Activated naive CD4-positive, alpha-beta T cell treated with anti-CD3 and anti-CD28 coated beads for 36 hours (primary cell): Measurements from ENCODE around the gene RBPJL. TPM values are rescaled to one million over a fixed set of nuclear protein-coding genes. Genes with fewer than 3 reads are reported as not detected.

Experiments
- CTCF ChIA-PET: fragments of 350-600 bp; sonication (Branson Sonifier 250); formaldehyde crosslinking; loops from one replicate; lab custom pipeline; 2021; ENCODE audit warnings: antibody characterized with exemption; lab: Charles Lee
- DNase-seq: peaks from one replicate; pipeline ENCODE4 v3.0.0-alpha.2; 2020
- H3K27ac Mint-ChIP-seq: one replicate; pipeline ENCODE4 v1.8.0; 2021; ENCODE audit warnings: mild to moderate bottlenecking, mixed read lengths
- H3K27me3 Mint-ChIP-seq: one replicate; pipeline ENCODE4 v1.8.0; 2021; ENCODE audit warnings: low read depth, mixed read lengths
- H3K36me3 Mint-ChIP-seq: one replicate; pipeline ENCODE4 v1.8.0; 2021; ENCODE audit warnings: low read depth, mixed read lengths
- H3K4me1 Mint-ChIP-seq: one replicate; pipeline ENCODE4 v1.8.0; 2021; ENCODE audit warnings: low read depth, mixed read lengths
- H3K4me3 Mint-ChIP-seq: one replicate; pipeline ENCODE4 v1.8.0; 2021; ENCODE audit warnings: mild to moderate bottlenecking, moderate library complexity, mixed read lengths
- H3K9me3 Mint-ChIP-seq: one replicate; pipeline ENCODE4 v1.8.0; 2021; ENCODE audit warnings: mixed read lengths
- intact Hi-C: fragments of 100-400 bp; cut with micrococcal nuclease; formaldehyde crosslinking; loops from one replicate; pipeline ENCODE4 v1.15.1; 2023
- total RNA-seq, 2 experiments: library from RNA; stranded (reverse); gene quantifications; one replicate each; pipeline ENCODE4 v1.2.3, GENCODE V29; 2021

Gene RBPJL, protein sequence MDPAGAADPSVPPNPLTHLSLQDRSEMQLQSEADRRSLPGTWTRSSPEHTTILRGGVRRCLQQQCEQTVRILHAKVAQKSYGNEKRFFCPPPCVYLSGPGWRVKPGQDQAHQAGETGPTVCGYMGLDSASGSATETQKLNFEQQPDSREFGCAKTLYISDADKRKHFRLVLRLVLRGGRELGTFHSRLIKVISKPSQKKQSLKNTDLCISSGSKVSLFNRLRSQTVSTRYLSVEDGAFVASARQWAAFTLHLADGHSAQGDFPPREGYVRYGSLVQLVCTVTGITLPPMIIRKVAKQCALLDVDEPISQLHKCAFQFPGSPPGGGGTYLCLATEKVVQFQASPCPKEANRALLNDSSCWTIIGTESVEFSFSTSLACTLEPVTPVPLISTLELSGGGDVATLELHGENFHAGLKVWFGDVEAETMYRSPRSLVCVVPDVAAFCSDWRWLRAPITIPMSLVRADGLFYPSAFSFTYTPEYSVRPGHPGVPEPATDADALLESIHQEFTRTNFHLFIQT
- not detected for total RNA-seq

DNA sequence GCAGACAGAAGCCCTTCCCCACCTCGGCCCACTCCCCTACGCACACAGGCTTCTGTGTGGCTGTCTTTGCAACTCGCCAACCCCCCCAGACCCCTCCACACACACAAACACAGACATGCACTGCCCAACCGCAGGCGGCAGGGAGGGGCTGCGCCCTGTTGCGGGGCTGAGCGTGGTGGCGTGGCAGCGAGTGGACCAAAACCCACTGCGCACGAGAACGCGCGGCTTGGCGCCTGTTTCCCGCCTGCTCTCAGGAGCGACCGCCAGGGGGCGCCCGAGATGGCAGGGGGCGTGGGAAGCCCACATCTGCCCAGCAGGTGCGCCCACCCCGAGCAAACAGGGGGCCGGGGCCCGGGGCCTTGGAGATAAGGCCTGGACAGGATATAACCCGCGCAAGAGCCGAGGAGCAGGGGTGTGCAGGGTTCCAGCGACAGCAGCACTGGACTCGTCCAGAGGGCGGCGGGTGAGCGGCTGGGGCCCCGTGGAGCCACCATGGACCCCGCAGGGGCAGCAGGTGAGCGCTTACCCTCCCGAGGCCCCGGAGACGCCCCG is at the start of gene RBPJL:
Gene RBPJL, plus strand, starts transcription at position 410 of the 552 bp plus-strand sequence. Its CDS starts 83 bp downstream, at position 493.
- H3K27me3 Mint-ChIP-seq, result peaks cover 53% of the 10 kb centered on the region

GRCh38 chr20:45257161-45257560 is 49.5 kb upstream of the RBPJL start:
- Mint-ChIP-seq H3K9me3 (no peaks in the 10 kb centered on the region), H3K27ac (no peak overlapping the region), H3K4me3 (no peak overlapping the region), H3K27me3 (peaks cover 7% of the 10 kb centered on the region), H3K4me1 (no peaks in the 10 kb centered on the region), H3K36me3 (no peaks in the 10 kb centered on the region)
- CTCF ChIA-PET, result no interaction called here
- DNase-seq, result no peak
- intact Hi-C loops, result no loop called here

More for the DNA sequence above, at the start of gene RBPJL:
- Mint-ChIP-seq H3K4me1 (peaks cover 20% of the 10 kb centered on the region), H3K4me3 (no peak within 1 kb of the TSS), H3K27ac (no peak within 1 kb of the TSS), H3K36me3 (no peaks in the 10 kb centered on the region), H3K9me3 (no peaks in the 10 kb centered on the region)
- intact Hi-C loops, result no loop called here
- CTCF ChIA-PET, result interaction anchor here (0.8 to 1.0 kb wide), 2 partner anchors 13 to 130 kb away, joined by 3 to 7 read pairs; no protein-coding TSS in a partner anchor
- peak; percentile 44 for DNase-seq

DNA sequence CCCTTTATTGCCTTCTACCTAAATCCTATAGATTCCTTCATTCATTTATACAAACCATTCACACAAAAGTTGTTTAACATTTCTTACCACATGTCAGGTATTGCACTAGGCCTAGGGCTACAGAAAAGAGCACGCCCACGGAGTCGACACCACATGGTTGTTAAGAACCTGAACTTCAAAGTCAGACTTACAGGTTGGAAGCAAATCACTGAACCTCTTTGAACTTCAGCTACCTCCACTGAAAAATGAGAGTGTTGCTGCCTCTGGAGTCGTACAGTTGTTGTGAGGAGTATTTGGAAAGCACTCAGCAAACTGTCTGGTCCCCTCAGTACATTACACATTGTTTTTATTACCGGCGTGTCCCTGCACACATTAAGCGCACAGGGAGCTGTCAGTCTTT is 48.9 kb upstream of the RBPJL start:
- Mint-ChIP-seq H3K36me3 (no peaks in the 10 kb centered on the region), H3K4me3 (no peak overlapping the region), H3K9me3 (no peaks in the 10 kb centered on the region), H3K4me1 (no peaks in the 10 kb centered on the region), H3K27me3 (peaks cover 8% of the 10 kb centered on the region), H3K27ac (no peak overlapping the region)
- DNase-seq, result no peak
- CTCF ChIA-PET, result no interaction called here
- intact Hi-C loops, result no loop called here

GRCh38 chr20:45258259-45258658 is 48.4 kb upstream of the RBPJL start:
- CTCF ChIA-PET, result no interaction called here
- H3K27me3 Mint-ChIP-seq, result peaks cover 11% of the 10 kb centered on the region
- H3K9me3 Mint-ChIP-seq, result no peaks in the 10 kb centered on the region

DNA sequence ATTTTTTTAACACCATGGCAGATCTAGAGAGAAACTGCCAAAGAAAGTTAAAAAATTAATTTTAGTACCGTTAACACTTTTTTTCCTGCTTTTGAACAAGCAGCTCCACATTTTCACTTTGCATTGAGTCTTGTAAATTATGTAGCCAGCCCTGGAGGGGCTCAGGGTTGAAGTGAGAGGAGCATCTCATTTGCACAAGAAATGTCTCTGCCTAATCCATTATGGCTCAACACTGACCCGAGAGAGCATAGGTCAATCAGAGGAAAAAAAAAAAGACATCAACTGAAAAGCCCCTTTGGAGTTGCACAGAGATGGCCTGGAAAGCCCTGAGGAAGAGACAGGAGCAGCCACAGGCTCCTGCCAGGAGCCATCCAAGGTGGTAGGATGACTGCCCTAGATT is 48.0 kb upstream of the RBPJL start:
- intact Hi-C loops, result no loop called here
- Mint-ChIP-seq H3K4me1 (no peaks in the 10 kb centered on the region), H3K4me3 (no peak overlapping the region), H3K27me3 (peaks cover 8% of the 10 kb centered on the region), H3K27ac (no peak overlapping the region), H3K9me3 (no peaks in the 10 kb centered on the region), H3K36me3 (no peaks in the 10 kb centered on the region)
- CTCF ChIA-PET, result no interaction called here
- no peak for DNase-seq

More at GRCh38 chr20:45258259-45258658, 48.4 kb upstream of the RBPJL start:
- no peak for DNase-seq
- intact Hi-C loops, result no loop called here
- Mint-ChIP-seq H3K4me1 (no peaks in the 10 kb centered on the region), H3K4me3 (no peak overlapping the region), H3K27ac (no peak overlapping the region), H3K36me3 (no peaks in the 10 kb centered on the region)

- H3K27me3 Mint-ChIP-seq, result peaks cover 14% of the 10 kb centered on the region
- H3K27ac Mint-ChIP-seq, result no peak overlapping the region
- H3K9me3 Mint-ChIP-seq, result no peaks in the 10 kb centered on the region
- no peak overlapping the region for H3K4me3 Mint-ChIP-seq
- H3K36me3 Mint-ChIP-seq, result no peaks in the 10 kb centered on the region
- DNase-seq, result no peak
- intact Hi-C loops, result no loop called here
- no peaks in the 10 kb centered on the region for H3K4me1 Mint-ChIP-seq
- CTCF ChIA-PET, result interaction anchor here (0.6 to 0.7 kb wide), 2 partner anchors 31 to 1440 kb away, joined by 3 read pairs; no protein-coding TSS in a partner anchor
Measured at GRCh38 chr20:45263556-45264266, 42.9 kb upstream of the RBPJL start.

GRCh38 chr20:45266977-45267376 is 39.7 kb upstream of the RBPJL start:
- no peak overlapping the region for H3K4me3 Mint-ChIP-seq
- H3K27ac Mint-ChIP-seq, result no peak overlapping the region
- DNase-seq, result no peak
- no peaks in the 10 kb centered on the region for H3K9me3 Mint-ChIP-seq
- no peaks in the 10 kb centered on the region for H3K36me3 Mint-ChIP-seq
- peaks cover 34% of the 10 kb centered on the region for H3K27me3 Mint-ChIP-seq
- CTCF ChIA-PET, result no interaction called here
- no peaks in the 10 kb centered on the region for H3K4me1 Mint-ChIP-seq
- intact Hi-C loops, result no loop called here

DNA sequence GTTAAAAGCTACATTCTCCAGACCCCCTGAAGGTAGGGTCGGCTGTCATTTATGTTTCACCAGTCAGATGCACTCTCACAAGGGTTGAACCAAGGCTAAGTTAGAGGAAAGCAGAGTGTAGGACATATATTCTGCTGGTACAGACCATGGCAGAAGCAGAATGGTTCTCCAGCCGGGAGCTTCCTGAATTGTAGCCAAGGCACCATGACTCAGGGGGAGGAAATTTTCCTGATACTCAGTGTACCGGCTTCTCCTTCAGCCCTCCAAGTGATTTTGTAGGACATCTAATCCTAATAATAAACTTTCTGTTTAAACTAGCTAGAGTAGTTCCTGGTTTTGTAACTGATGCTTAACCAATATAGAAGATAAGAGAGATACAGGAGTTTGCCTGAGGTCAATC is 38.1 kb upstream of the RBPJL start:
- no peak overlapping the region for H3K4me3 Mint-ChIP-seq
- no peaks in the 10 kb centered on the region for H3K4me1 Mint-ChIP-seq
- CTCF ChIA-PET, result interaction anchor here (0.9 to 1.4 kb wide), 2 partner anchors 23 to 502 kb away, joined by 3 to 5 read pairs; no protein-coding TSS in a partner anchor

DNA sequence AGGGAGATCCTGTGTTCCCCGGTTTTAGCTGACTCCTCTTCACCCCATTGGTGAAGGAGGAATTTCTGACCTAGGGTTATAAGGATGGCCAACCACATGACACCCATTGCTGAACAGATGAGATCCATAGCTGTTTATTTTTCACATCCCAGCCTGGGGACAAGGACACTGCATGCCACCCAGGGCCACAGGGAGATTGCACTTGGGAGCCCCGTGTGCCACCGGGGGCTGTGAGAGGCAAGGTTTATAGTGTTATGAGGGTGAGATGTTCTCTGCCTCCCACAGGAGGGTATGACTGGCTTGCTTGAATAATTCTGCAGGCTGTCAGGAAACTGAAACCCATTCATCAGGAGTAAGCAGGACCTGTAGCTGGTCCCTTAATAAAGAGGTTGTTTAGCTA is 37.6 kb upstream of the RBPJL start:
- H3K36me3 Mint-ChIP-seq, result no peaks in the 10 kb centered on the region
- intact Hi-C loops, result no loop called here
- CTCF ChIA-PET, result interaction anchor here (0.9 to 1.4 kb wide), 2 partner anchors 22 to 502 kb away, joined by 3 to 5 read pairs; no protein-coding TSS in a partner anchor
- H3K27ac Mint-ChIP-seq, result no peak overlapping the region
- H3K9me3 Mint-ChIP-seq, result no peaks in the 10 kb centered on the region
- H3K4me3 Mint-ChIP-seq, result no peak overlapping the region
- DNase-seq, result no peak
- H3K4me1 Mint-ChIP-seq, result no peaks in the 10 kb centered on the region
- peaks cover 31% of the 10 kb centered on the region for H3K27me3 Mint-ChIP-seq

More for the DNA sequence above, 38.1 kb upstream of the RBPJL start:
- Mint-ChIP-seq H3K27ac (no peak overlapping the region), H3K36me3 (no peaks in the 10 kb centered on the region), H3K9me3 (no peaks in the 10 kb centered on the region), H3K27me3 (peaks cover 31% of the 10 kb centered on the region)
- intact Hi-C loops, result no loop called here
- DNase-seq, result no peak

DNA sequence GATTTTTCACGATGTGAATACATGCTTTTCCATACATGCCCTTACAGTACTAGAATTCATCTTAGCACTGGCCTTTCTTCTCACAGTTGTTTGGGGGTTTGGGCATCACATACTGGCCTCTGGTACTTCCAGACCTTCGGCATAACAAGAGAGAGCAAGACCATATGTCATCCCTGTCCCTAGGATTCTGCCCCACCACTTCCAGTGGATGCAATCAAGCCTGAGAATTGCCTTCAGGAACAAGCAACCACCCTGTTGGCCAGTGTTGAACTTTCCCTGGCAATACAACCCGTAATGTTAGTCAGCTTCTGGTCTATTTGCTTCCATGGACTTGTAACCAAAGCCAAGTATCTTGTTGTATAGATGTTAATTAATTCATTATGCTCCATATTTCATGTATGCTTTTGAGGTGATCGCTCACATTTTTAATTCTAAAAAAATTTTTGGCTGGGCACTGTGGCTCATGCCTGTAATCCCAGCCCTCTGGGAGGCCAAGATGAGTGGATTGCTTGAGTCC is 36.8 kb upstream of the RBPJL start:
- Mint-ChIP-seq H3K27me3 (peaks cover 31% of the 10 kb centered on the region), H3K4me1 (no peaks in the 10 kb centered on the region), H3K27ac (no peak overlapping the region), H3K4me3 (no peak overlapping the region), H3K36me3 (no peaks in the 10 kb centered on the region), H3K9me3 (no peaks in the 10 kb centered on the region)
- no peak for DNase-seq
- CTCF ChIA-PET, result interaction anchor here (1.4 kb wide), 1 partner anchor 21 kb away, joined by 5 read pairs; no protein-coding TSS in a partner anchor
- intact Hi-C loops, result no loop called here

DNA sequence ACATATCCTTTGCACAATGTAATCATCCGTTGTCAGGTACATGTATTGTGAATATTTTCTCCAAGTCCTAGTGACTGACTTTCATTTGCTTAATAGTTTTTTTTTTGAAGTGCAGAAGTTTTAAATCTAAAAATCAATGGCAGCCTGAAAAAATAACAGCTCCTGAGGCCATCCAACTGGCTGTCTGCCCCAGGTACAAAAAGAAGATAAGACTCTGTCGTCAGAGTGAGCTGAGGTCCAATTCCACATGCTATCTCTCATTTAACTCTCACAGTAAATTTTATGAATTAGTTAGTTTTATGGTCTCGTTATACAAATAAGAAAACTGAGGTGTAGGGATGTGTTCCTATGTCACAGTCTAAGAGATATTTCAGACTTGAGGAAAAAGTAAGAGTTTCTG is 31.3 kb upstream of the RBPJL start:
- H3K9me3 Mint-ChIP-seq, result no peaks in the 10 kb centered on the region
- no peak overlapping the region for H3K4me3 Mint-ChIP-seq
- DNase-seq, result no peak
- H3K27me3 Mint-ChIP-seq, result peaks cover 13% of the 10 kb centered on the region
- H3K36me3 Mint-ChIP-seq, result no peaks in the 10 kb centered on the region
- CTCF ChIA-PET, result interaction anchor here (0.6 to 2.2 kb wide), 2 partner anchors 18 to 697 kb away, joined by 3 to 7 read pairs; partner anchors contain the start of gene ZNF335
- intact Hi-C loops, result no loop called here
- H3K4me1 Mint-ChIP-seq, result no peaks in the 10 kb centered on the region
- H3K27ac Mint-ChIP-seq, result no peak overlapping the region

GRCh38 chr20:45279992-45280391 is 26.6 kb upstream of the RBPJL start:
- Mint-ChIP-seq H3K27ac (no peak overlapping the region), H3K27me3 (peaks cover 4% of the 10 kb centered on the region)
- CTCF ChIA-PET, result interaction anchor here (0.6 to 3.8 kb wide), 2 partner anchors 12 to 19 kb away, joined by 3 to 31 read pairs; no protein-coding TSS in a partner anchor

More at GRCh38 chr20:45279992-45280391, 26.6 kb upstream of the RBPJL start:
- intact Hi-C loops, result no loop called here
- H3K4me1 Mint-ChIP-seq, result no peaks in the 10 kb centered on the region
- H3K9me3 Mint-ChIP-seq, result no peaks in the 10 kb centered on the region
- no peak overlapping the region for H3K4me3 Mint-ChIP-seq
- no peak for DNase-seq
- no peaks in the 10 kb centered on the region for H3K36me3 Mint-ChIP-seq
